H9 (cell line): ENCODE data around the gene MAPK6. TPM values are rescaled to one million over a fixed set of nuclear protein-coding genes. Genes with fewer than 3 reads are reported as not detected.

Experiments
- DNase-seq: peaks from one replicate; pipeline ENCODE4 v3.0.0-alpha.2; 2017
- H2AFZ ChIP-seq: one replicate; pipeline ENCODE4 v1.6.1; 2013; ENCODE audit warnings: mild to moderate bottlenecking, low read length, control low read depth, moderate library complexity
- H2AK5ac ChIP-seq: 2 replicates; pipeline ENCODE4 v1.6.1; 2013; ENCODE audit warnings: low read length, control low read depth, mixed read lengths; ENCODE audit not compliant: insufficient read length
- H2BK120ac ChIP-seq: one replicate; pipeline ENCODE4 v1.6.1; 2013; ENCODE audit warnings: low read depth, mild to moderate bottlenecking, low read length, control low read depth, inconsistent platforms; ENCODE audit not compliant: poor library complexity, severe bottlenecking
- H2BK12ac ChIP-seq: 2 replicates; pipeline ENCODE4 v1.6.1; 2013; ENCODE audit warnings: low read length, control low read depth, mixed read lengths, low read depth; ENCODE audit not compliant: insufficient read length
- H2BK15ac ChIP-seq: 2 replicates; pipeline ENCODE4 v1.6.1; 2013; ENCODE audit warnings: low read depth, low read length, control low read depth
- H2BK20ac ChIP-seq: one replicate; pipeline ENCODE4 v1.6.1; 2013; ENCODE audit warnings: low read depth, mild to moderate bottlenecking, low read length, control low read depth, inconsistent platforms; ENCODE audit not compliant: poor library complexity, severe bottlenecking
- H2BK5ac ChIP-seq: 2 replicates; pipeline ENCODE4 v1.6.1; 2013; ENCODE audit warnings: low read length, control low read depth, mixed read lengths; ENCODE audit not compliant: insufficient read length
- H3K14ac ChIP-seq: 2 replicates; pipeline ENCODE4 v1.6.1; 2013; ENCODE audit warnings: low read length, control low read depth; ENCODE audit not compliant: insufficient read depth
- H3K18ac ChIP-seq: 2 replicates; pipeline ENCODE4 v1.6.1; 2013; ENCODE audit warnings: low read depth, mild to moderate bottlenecking, mixed read lengths, low read length, control low read depth; ENCODE audit not compliant: insufficient read length
- H3K23ac ChIP-seq: 2 replicates; pipeline ENCODE4 v1.6.1; 2013; ENCODE audit warnings: low read length, control low read depth, mixed read lengths, low read depth; ENCODE audit not compliant: insufficient read length
- H3K23me2 ChIP-seq: 2 replicates; pipeline ENCODE4 v1.6.1; 2013; ENCODE audit warnings: low read depth, mild to moderate bottlenecking, mixed read lengths, low read length, control low read depth; ENCODE audit not compliant: insufficient read length, poor library complexity, severe bottlenecking
- H3K27ac ChIP-seq: 2 replicates; pipeline ENCODE4 v1.5.1; 2013; ENCODE audit warnings: low read length, control low read depth, mixed read lengths, low read depth; ENCODE audit not compliant: insufficient read length
- H3K27me3 ChIP-seq: 2 replicates; pipeline ENCODE4 v1.6.1; 2013; ENCODE audit warnings: low read length, control low read depth, inconsistent platforms; ENCODE audit not compliant: insufficient read depth
- H3K4ac ChIP-seq: 2 replicates; pipeline ENCODE4 v1.6.1; 2013; ENCODE audit warnings: low read depth, mild to moderate bottlenecking, control low read depth, inconsistent platforms, low read length, moderate library complexity
- H3K4me1 ChIP-seq: 2 replicates; pipeline ENCODE4 v1.6.1; 2013; ENCODE audit warnings: low read length, control low read depth, inconsistent platforms; ENCODE audit not compliant: insufficient read depth
- H3K4me2 ChIP-seq: 2 replicates; pipeline ENCODE4 v1.6.1; 2013; ENCODE audit warnings: low read length, control low read depth, mixed read lengths; ENCODE audit not compliant: insufficient read length, insufficient read depth
- H3K56ac ChIP-seq: 2 replicates; pipeline ENCODE4 v1.6.1; 2013; ENCODE audit warnings: low read depth, mild to moderate bottlenecking, mixed read lengths, low read length, control low read depth; ENCODE audit not compliant: insufficient read length
- H3K79me1 ChIP-seq: 2 replicates; pipeline ENCODE4 v1.6.1; 2013; ENCODE audit warnings: low read depth, mild to moderate bottlenecking, moderate library complexity, low read length, control low read depth, inconsistent platforms; ENCODE audit not compliant: insufficient read depth, poor library complexity, severe bottlenecking
- H3K79me2 ChIP-seq: 2 replicates; pipeline ENCODE4 v1.6.1; 2013; ENCODE audit warnings: low read length, control low read depth, inconsistent platforms; ENCODE audit not compliant: insufficient read depth
- H3K9ac ChIP-seq: 2 replicates; pipeline ENCODE4 v1.6.1; 2013; ENCODE audit warnings: low read length, control low read depth, mixed read lengths; ENCODE audit not compliant: insufficient read length; ENCODE audit errors: extremely low read depth
- H3K9me3 ChIP-seq: one replicate; pipeline ENCODE4 v1.6.1; 2013; ENCODE audit warnings: low read depth, low read length, inconsistent platforms; ENCODE audit not compliant: control insufficient read depth
- H3T11ph ChIP-seq: one replicate; pipeline ENCODE4 v1.6.1; 2013; ENCODE audit warnings: mild to moderate bottlenecking, low read length, control low read depth, inconsistent platforms
- H4K20me1 ChIP-seq: one replicate; pipeline ENCODE4 v1.6.1; 2013; ENCODE audit not compliant: control insufficient read depth, insufficient read length, insufficient read depth
- H4K5ac ChIP-seq: 2 replicates; pipeline ENCODE4 v1.6.1; 2013; ENCODE audit warnings: low read depth, mild to moderate bottlenecking, mixed read lengths, low read length, control low read depth; ENCODE audit not compliant: insufficient read length
- H4K8ac ChIP-seq: replicated peaks from 2 replicates; pipeline ENCODE4 v1.6.1; 2013; ENCODE audit warnings: low read length, control low read depth, mixed read lengths, low read depth; ENCODE audit not compliant: insufficient read length
- H4K91ac ChIP-seq: 2 replicates; pipeline ENCODE4 v1.6.1; 2013; ENCODE audit warnings: low read depth, mild to moderate bottlenecking, moderate library complexity, mixed read lengths, low read length, control low read depth; ENCODE audit not compliant: insufficient read length
- H3K27ac Mint-ChIP-seq, 3 experiments: 2 replicates in 2 of 3; 3 replicates in 1 of 3; pipeline ENCODE4 v1.8.0; 2020 to 2021; ENCODE audit warnings: mixed read lengths in 3 of 3, mild to moderate bottlenecking in 1 of 3, moderate library complexity in 1 of 3
- H3K27me3 Mint-ChIP-seq: 2 replicates; pipeline ENCODE4 v1.8.0; 2021; ENCODE audit warnings: low read depth, mild to moderate bottlenecking, moderate library complexity, mixed read lengths
- H3K36me3 Mint-ChIP-seq, 3 experiments: 2 replicates in 2 of 3; 3 replicates in 1 of 3; pipeline ENCODE4 v1.8.0; 2020 to 2021; ENCODE audit warnings: low read depth in 3 of 3, mixed read lengths in 3 of 3; ENCODE audit not compliant: insufficient read depth in 1 of 3
- H3K4me1 Mint-ChIP-seq, 2 experiments: 2 replicates each; pipeline ENCODE4 v1.8.0; 2020; ENCODE audit warnings: mixed read lengths in 2 of 2
- H3K4me3 Mint-ChIP-seq, 2 experiments: 2 replicates in 1 of 2; 3 replicates in 1 of 2; pipeline ENCODE4 v1.8.0; 2020 to 2021; ENCODE audit warnings: mild to moderate bottlenecking in 2 of 2, mixed read lengths in 2 of 2, moderate library complexity in 1 of 2
- H3K9me3 Mint-ChIP-seq, 2 experiments: 2 replicates in 1 of 2; 3 replicates in 1 of 2; pipeline ENCODE4 v1.8.0; 2020; ENCODE audit warnings: mild to moderate bottlenecking in 2 of 2, mixed read lengths in 2 of 2, moderate library complexity in 1 of 2
- CTCF ChIP-seq: fragments of 200-600 bp; sonication (generic); conservative IDR thresholded peaks from 3 replicates; pipeline ENCODE4 v1.8.0; 2021; ENCODE audit warnings: antibody characterized with exemption, mild to moderate bottlenecking
- WGBS: extraction: QIAGEN DNeasy Blood & Tissue Kit; methylation state at CpG from one replicate; pipeline ENCODE4 v1.1.7; 2013; ENCODE audit warnings: missing lambda C conversion rate, low lambda C conversion rate, mixed read lengths; ENCODE audit not compliant: insufficient read length; ENCODE audit errors: extremely low coverage; 5-methylcytosine and 5-hydroxymethylcytosine counted together
- total RNA-seq: library from RNA; stranded (reverse); gene quantifications from 2 replicates; pipeline ENCODE4 v1.2.1, GENCODE V29; 2021

MAPK6 gene
- total RNA-seq, 1 experiment from 2014 or later, result 88.6 TPM

DNA sequence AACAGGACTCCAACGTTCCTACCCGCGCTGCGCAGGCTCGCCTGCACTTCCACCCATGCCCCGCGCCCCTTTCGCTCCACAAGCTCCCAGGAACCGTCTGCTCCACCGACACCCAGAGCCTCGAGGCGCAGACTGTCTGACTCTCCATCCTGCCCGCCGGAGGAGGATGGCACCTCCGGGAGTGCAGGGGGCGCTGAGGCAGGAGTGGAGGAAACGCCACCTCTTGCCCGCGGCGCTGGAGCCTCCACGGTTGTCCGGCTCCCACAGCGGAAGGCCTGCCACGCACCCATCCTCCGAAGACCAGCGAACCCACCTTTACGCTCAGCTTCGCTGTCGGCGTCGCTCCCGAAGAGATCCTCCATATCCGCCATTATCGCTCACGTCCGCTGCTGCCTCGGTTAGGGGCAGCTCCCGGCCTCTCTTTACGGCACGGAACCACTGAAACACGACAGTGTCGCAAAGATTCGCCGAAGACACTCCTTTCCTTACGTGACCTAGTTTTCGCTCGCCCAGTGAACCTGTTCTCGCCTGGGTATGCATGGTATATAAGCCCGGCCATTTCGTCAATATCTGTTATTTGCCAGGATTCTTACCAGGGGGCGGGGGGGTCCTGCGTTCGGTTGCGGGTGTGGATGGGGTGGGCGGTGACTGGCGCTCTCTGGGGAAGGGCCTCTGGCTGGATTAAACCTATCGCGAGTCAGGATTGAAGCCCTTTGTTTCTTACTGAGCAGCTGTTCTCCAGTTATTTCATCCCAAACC, 47.5 kb upstream of the MAPK6 start, which contains the start of gene LEO1:
Gene LEO1 (minus strand): TSS at position 404 of the 759 bp plus-strand sequence. CDS start 33 bp downstream, at position 371.
- no peak within 1 kb of the TSS for H2BK5ac ChIP-seq
- H2BK20ac ChIP-seq, result no peak within 1 kb of the TSS
- no peaks in the 10 kb centered on the region; the same call in 1 of the 2 replicates for H3K27me3 Mint-ChIP-seq
- H3K9ac ChIP-seq, result peak within 1 kb of the TSS; percentile 94
- no peak within 1 kb of the TSS for H4K91ac ChIP-seq
- H2BK120ac ChIP-seq, result no peak within 1 kb of the TSS
- H3K79me2 ChIP-seq, result peaks cover 16% of the 10 kb centered on the region; the same call in 1 of the 2 replicates
- no peak within 1 kb of the TSS for H4K8ac ChIP-seq
- H3K23ac ChIP-seq, result no peak within 1 kb of the TSS
- peaks cover 7 to 13% of the 10 kb centered on the region in 2 experiments for H3K4me1 Mint-ChIP-seq
- H3K18ac ChIP-seq, result peak within 1 kb of the TSS; percentile 95
- no peaks in the 10 kb centered on the region for H4K20me1 ChIP-seq
- peak within 1 kb of the TSS; percentile 89 for H3K4me2 ChIP-seq
- no peak within 1 kb of the TSS for H2AK5ac ChIP-seq
- no peaks in the 10 kb centered on the region for H3K4me1 ChIP-seq
- H3K4ac ChIP-seq, result no peak within 1 kb of the TSS
- TF ChIP-seq CTCF, result peak; percentile 52; the same call in 2 of the 3 replicates
- H4K5ac ChIP-seq, result peak within 1 kb of the TSS; percentile 45
- no peaks in the 10 kb centered on the region for H3K9me3 ChIP-seq
- peak within 1 kb of the TSS; percentile 94 for H3K14ac ChIP-seq
- peak within 1 kb of the TSS; percentile 14 for H3K27ac ChIP-seq
- H3K27me3 ChIP-seq, result no peaks in the 10 kb centered on the region
- H3K79me1 ChIP-seq, result no peaks in the 10 kb centered on the region
- DNase-seq, result peak; percentile 94
- WGBS, result no CpG with 5 or more reads among the region's 58 CpGs
- no peak within 1 kb of the TSS for H2BK12ac ChIP-seq
- H3K36me3 Mint-ChIP-seq, result peaks cover 4 to 8% (median 8%) of the 10 kb centered on the region in 3 experiments
- no peak within 1 kb of the TSS for H3K56ac ChIP-seq
- H3K9me3 Mint-ChIP-seq, result peaks cover 3 to 4% of the 10 kb centered on the region in 2 experiments; a peak in 4 of 5 replicates
- H3T11ph ChIP-seq, result no peak within 1 kb of the TSS
- H3K4me3 Mint-ChIP-seq, result peak within 1 kb of the TSS; percentile 99 to 100
- H2AFZ ChIP-seq, result no peak within 1 kb of the TSS
- peak within 1 kb of the TSS; percentile 97 to 99 (median 98) for H3K27ac Mint-ChIP-seq
- H3K23me2 ChIP-seq, result peaks cover 4% of the 10 kb centered on the region
- no peak within 1 kb of the TSS for H2BK15ac ChIP-seq
